H1 (cell line): ENCODE measurements around the gene RFTN2.
"Not testable (repeated sequence)": the region's sequence is repeated elsewhere in the genome, so short reads cannot be mapped to it uniquely, and the experiment has no call there.

Source experiments
- MAX ChIP-seq: IDR thresholded peaks from 2 replicates; pipeline ENCODE4 v1.6.1; 2012; ENCODE audit warnings: inconsistent platforms
- SIX5 ChIP-seq: IDR thresholded peaks from 2 replicates; pipeline ENCODE4 v1.6.1; 2011; ENCODE audit warnings: mild to moderate bottlenecking, low read depth, low read length
- TAF1 ChIP-seq: IDR thresholded peaks from 2 replicates; pipeline ENCODE4 v1.6.1; 2011; ENCODE audit warnings: mild to moderate bottlenecking, low read depth, low read length
- TEAD4 ChIP-seq: IDR thresholded peaks from 2 replicates; pipeline ENCODE4 v1.6.1; 2012; ENCODE audit warnings: low read depth, low read length, inconsistent platforms, mixed read lengths

GRCh38 chr2:197699724-197700123 lies 24.3 kb upstream of the RFTN2 start:
- not testable (repeated sequence) for TF ChIP-seq SIX5, MAX, TEAD4, TAF1
